Right lobe of liver (tissue), 6 donors: ENCODE measurements around the gene ELL. TPM values are rescaled to one million over a fixed set of nuclear protein-coding genes. Genes with fewer than 3 reads are reported as not detected.

ENCODE experiments used
- ATAC-seq, 4 donors: fragments of 200-7000 bp; cut with Tn5 transposase; one replicate each; pipeline ENCODE4 v1.9.1; 2020; ENCODE audit warnings: mild to moderate bottlenecking in 4 of 4, moderate library complexity in 4 of 4
- DNase-seq, 3 donors: peaks; one replicate each; pipeline ENCODE4 v3.0.0-alpha.2; 2020
- H3K27ac ChIP-seq, 3 donors: fragments of 200-600 bp; one replicate each; pipeline ENCODE4 v1.8.0; 2022
- H3K27me3 ChIP-seq, 2 donors: fragments of 200-600 bp; one replicate each; pipeline ENCODE4 v1.8.0; 2022
- H3K36me3 ChIP-seq, 4 donors: fragments of 200-600 bp; sonication (generic) in 1 of 4; one replicate each; pipeline versions ENCODE4 v1.5.1 to v1.8.0; 2017 to 2022; ENCODE audit warnings: control low read depth in 1 of 4
- H3K4me1 ChIP-seq, 4 donors: fragments of 200-600 bp; sonication (generic) in 1 of 4; one replicate each; pipeline versions ENCODE4 v1.5.1 to v1.8.0; 2017 to 2022; ENCODE audit warnings: control low read depth in 1 of 4
- H3K4me3 ChIP-seq, 3 donors: fragments of 200-600 bp; one replicate each; pipeline ENCODE4 v1.8.0; 2022
- H3K9me3 ChIP-seq, 4 donors: fragments of 200-600 bp; sonication (generic) in 1 of 4; one replicate each; pipeline versions ENCODE4 v1.5.1 to v1.8.0; 2017 to 2022; ENCODE audit warnings: control low read depth in 1 of 4
- CTCF ChIP-seq, 4 donors: fragments of 200-600 bp in 3 of 4; fragments of 450-650 bp in 1 of 4; IDR thresholded peaks; one replicate each; pipeline versions ENCODE4 v1.5.1 to v1.8.0; 2016 to 2022; ENCODE audit warnings: antibody characterized with exemption in 4 of 4, mild to moderate bottlenecking in 2 of 4
- POLR2A ChIP-seq: fragments of 450-650 bp; IDR thresholded peaks from one replicate; pipeline ENCODE4 v1.6.1; 2017; ENCODE audit warnings: antibody characterized with exemption, mild to moderate bottlenecking
- WGBS: methylation state at CpG from one replicate; pipeline ENCODE4 v1.1.6; 2018; ENCODE audit warnings: low coverage, low lambda C conversion rate; ENCODE audit not compliant: insufficient coverage; ENCODE audit errors: missing lambda C conversion rate; 5-methylcytosine and 5-hydroxymethylcytosine counted together
- intact Hi-C, 2 donors: fragments of 100-400 bp; cut with DNase I; formaldehyde crosslinking; loops; one replicate each; pipeline versions ENCODE4 v1.11.2 to v1.14.1; 2022
- total RNA-seq, 6 experiments: library from RNA; depleted of rRNA in 2 of 6; stranded (reverse); fragments of >200 nt in 2 of 6; fragmentation: NEBNext Ultra II Directional in 3 of 6; extraction: Animal tissue kit (Norgen Biotek cat#: 25700) in 3 of 6; gene quantifications; one replicate each; pipeline versions ENCODE4 v1.1.0 to v1.2.4, GENCODE V29; 2016 to 2023
- donor health status: DM: no; HTN: yes; CAD: no.
- donor health status: DM: no; HTN: no; CAD: no.
- donor health status: DM: no; HTN: no; CAD: no.
- donor health status: DM: no; HTN: yes; CAD: no.
- donor health status: DM: no; HTN: yes; CAD: no.

Gene ELL
- total RNA-seq, 6 experiments from 2014 or later, result 5.3 to 11.9 (median 8.6) TPM

GRCh38 chr19:18431351-18432197 is 90.3 kb downstream of the ELL start:
- Histone ChIP-seq H3K9me3 (no peaks in the 10 kb centered on the region), H3K27me3 (no peaks in the 10 kb centered on the region), H3K27ac (no peak overlapping the region), H3K4me3 (no peak overlapping the region), H3K36me3 (no peaks in the 10 kb centered on the region), H3K4me1 (peaks cover 0 to 7% (median 0%) of the 10 kb centered on the region in 4 donors)
- TF ChIP-seq POLR2A (no peak), CTCF (IDR thresholded peaks at IDR 0.05) (no peak)
- WGBS, result no CpG with 5 or more reads among the region's 34 CpGs
- no peak for DNase-seq
- no peak for ATAC-seq
- intact Hi-C loops, result no loop called here

- TF ChIP-seq POLR2A (no peak), CTCF (IDR thresholded peaks at IDR 0.05) (no peak)
- DNase-seq (no peak), ATAC-seq (no peak)
- peaks cover 0 to 7% (median 0%) of the 10 kb centered on the region in 4 donors for H3K4me1 ChIP-seq
- no peaks in the 10 kb centered on the region for H3K9me3 ChIP-seq
- intact Hi-C loops, result no loop called here
- H3K27me3 ChIP-seq, result no peaks in the 10 kb centered on the region
- no peaks in the 10 kb centered on the region for H3K36me3 ChIP-seq
- WGBS, result 100% methylated on average over 1 of the region's 21 CpGs
- H3K4me3 ChIP-seq, result no peak overlapping the region
- no peak overlapping the region for H3K27ac ChIP-seq
Observed at GRCh38 chr19:18430417-18431144, 91.3 kb downstream of the ELL start.

GRCh38 chr19:18429717-18430416 is 92.0 kb downstream of the ELL start:
- no peak overlapping the region for H3K27ac ChIP-seq
- intact Hi-C loops, result no loop called here
- TF ChIP-seq POLR2A (no peak), CTCF (IDR thresholded peaks at IDR 0.05) (no peak)
- H3K27me3 ChIP-seq, result no peaks in the 10 kb centered on the region
- 40% methylated on average over 8 of the region's 13 CpGs for WGBS
- peaks cover 0 to 7% (median 0%) of the 10 kb centered on the region in 4 donors for H3K4me1 ChIP-seq
- H3K36me3 ChIP-seq, result no peaks in the 10 kb centered on the region
- DNase-seq, result no peak
- H3K9me3 ChIP-seq, result no peaks in the 10 kb centered on the region
- H3K4me3 ChIP-seq, result no peak overlapping the region
- no peak for ATAC-seq

- peak in 2 of 3 donors; percentile 72 to 76 for DNase-seq
- Histone ChIP-seq H3K36me3 (no peaks in the 10 kb centered on the region), H3K9me3 (no peaks in the 10 kb centered on the region), H3K27ac (no peak overlapping the region), H3K27me3 (no peaks in the 10 kb centered on the region), H3K4me1 (peaks cover 0 to 7% (median 0%) of the 10 kb centered on the region in 4 donors), H3K4me3 (peak overlapping the region in 1 of 3 donors; percentile 27)
- 56% methylated on average over 7 of the region's 77 CpGs for WGBS
- intact Hi-C loops, result no loop called here
- peak; percentile 48 to 58 (median 54) for ATAC-seq
- no peak for TF ChIP-seq POLR2A
- TF ChIP-seq CTCF (IDR thresholded peaks at IDR 0.05), result no peak
Observed at GRCh38 chr19:18428787-18429674, 92.8 kb downstream of the ELL start.
